CD1c-positive myeloid dendritic cell (primary cell): ENCODE results near the gene CARD14.
A peak's percentile ranks its signal among the peaks of the same experiment; 100 is the strongest.

Experiments used
- DNase-seq: peaks from one replicate; pipeline ENCODE4 v3.0.0-alpha.2; 2016; ENCODE audit errors: extremely low spot score

The CARD14 gene

DNA sequence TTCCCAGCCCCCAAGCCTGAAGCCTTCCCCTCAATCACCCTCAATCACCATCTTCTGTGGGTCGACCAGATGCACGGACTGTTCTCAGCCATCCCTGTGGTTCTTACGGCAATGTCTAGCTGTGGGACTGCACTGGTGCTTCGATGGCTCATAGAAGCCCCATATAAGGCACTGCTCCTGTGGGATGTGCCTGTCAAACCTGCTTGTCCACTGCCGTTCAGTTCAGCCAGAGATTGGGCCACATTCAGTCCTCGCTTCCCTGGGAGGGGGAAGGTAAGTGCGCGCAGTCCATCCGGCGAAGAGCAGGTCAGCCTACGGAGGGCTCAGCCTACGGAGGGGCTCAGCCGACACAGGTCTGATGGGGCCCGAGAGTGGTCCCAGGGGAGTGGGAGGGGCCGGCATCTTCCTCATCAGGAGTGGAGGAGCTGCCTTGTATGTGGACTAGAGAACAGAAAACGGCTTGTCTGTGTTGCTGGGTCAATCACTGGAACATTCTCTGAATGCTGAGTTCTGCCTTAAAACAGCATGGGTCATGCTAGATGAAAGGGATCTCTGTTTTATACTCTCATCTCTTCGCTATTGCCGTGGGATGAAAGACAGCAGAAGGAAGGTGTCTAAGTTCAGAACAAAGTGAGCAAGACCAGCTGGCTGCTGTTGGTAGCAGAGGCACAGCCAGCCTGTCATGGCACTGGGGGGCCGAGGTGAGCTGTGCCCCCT is at the start of gene CARD14:
CARD14 (plus strand) TSS at position 247 of the 717 bp plus-strand sequence. CDS start 11,409 bp downstream, outside the sequence.
- DNase-seq = no peak

DNA sequence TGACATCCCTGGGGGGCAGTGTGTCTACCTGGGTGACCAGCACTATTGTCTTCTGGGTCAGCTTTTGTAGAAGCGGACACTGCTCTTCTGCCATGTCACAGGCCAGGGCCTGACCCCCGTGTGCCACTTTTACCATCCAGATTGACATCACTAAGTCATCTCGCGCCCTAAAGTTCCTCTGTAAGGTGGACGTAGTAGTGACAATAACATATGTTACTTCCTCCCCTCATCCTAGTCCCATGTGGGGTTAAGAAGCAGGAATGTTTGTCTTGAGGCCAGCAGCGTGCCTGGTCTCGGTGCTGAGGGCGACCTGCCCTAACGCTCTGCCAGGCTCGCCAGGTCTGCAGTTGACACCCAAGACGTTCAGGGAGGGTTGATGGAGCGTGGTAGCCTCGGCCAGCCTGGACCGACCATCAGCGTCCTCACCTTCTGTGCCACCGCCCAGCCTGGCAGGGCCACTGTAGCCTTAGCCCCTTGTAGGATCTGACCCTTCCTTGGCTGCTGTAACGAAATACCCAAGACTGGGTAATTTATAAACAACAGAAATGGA is 47.7 kb upstream of the CARD14 start:
- DNase-seq = no peak

DNA sequence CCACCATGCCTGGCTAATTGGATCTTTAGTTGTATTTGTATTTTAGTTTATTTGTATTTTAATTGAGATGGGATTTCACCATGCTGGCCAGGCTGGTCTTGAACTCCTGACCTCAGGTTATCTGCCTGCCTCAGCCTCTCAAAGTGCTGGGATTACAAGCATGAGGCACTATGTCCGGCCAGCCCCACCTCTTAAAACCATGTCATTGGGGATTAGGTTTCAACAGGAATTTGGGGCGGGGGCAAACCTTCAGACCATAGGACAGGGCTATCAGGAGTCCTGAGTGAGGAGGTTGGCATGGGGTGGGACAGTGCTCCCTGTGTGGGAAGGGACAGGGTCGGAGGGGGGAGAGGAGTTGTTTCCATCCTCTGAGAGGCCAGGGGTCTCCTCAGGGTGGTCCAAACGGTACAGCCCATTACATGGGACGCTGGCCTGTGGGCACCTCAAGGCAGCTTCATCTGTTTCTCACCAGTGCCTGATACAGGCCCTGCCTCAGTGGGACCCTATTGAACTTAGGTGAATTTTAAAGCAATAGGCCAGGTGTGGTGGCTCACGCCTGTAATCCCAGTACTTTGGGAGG is 46.8 kb upstream of the CARD14 start:
- no peak for DNase-seq

DNA sequence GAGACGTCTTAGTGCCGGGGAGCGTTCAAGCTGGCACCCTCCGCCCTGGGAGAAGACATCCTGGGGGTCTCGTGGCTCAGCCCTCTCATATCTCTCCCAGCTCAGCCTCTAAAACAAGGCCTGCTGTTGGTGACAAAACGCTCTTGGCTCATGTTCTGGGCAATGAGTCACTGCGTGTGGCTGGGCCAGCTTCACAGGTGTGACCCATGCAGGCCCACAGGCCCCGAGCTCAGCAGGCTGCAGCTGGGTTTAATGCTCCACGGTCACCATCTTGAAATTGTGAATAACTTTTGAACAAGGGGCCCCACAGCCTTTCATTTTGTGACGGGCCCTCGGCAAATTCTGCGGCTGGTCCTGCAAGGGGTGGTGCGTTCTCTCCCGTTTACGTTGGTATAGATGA is 46.0 kb upstream of the CARD14 start:
- no peak for DNase-seq

DNA sequence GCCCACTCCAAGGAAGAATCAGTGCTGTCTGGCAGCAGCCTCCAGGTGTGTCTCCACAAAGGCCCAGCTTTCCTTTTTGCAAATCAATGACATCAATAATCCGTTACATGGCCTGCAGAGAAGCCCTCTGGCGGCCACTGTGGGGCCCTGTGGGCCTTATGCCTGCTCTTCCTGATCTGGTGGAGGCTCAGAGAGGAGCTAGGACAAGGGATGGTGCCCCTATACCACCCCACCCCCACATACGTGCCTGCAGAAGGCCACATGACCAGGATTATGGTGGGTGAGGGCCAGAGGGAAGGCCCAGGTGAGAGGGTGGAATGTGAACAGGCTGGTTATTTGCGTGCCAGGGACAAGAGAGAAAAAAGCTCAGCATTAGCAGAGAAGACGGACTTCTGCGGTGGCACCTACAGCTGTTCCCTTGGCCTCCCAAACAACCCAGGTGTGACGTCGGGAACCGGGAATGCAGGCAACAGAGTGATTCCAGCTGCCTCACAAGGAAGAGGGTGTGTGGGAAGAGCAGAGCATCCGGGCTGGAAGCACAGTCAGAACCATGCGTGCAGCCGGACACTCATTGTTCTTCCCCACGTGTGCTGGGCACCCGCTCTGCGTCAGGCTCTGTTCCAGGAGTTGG is 45.4 kb upstream of the CARD14 start:
- DNase-seq = no peak

DNA sequence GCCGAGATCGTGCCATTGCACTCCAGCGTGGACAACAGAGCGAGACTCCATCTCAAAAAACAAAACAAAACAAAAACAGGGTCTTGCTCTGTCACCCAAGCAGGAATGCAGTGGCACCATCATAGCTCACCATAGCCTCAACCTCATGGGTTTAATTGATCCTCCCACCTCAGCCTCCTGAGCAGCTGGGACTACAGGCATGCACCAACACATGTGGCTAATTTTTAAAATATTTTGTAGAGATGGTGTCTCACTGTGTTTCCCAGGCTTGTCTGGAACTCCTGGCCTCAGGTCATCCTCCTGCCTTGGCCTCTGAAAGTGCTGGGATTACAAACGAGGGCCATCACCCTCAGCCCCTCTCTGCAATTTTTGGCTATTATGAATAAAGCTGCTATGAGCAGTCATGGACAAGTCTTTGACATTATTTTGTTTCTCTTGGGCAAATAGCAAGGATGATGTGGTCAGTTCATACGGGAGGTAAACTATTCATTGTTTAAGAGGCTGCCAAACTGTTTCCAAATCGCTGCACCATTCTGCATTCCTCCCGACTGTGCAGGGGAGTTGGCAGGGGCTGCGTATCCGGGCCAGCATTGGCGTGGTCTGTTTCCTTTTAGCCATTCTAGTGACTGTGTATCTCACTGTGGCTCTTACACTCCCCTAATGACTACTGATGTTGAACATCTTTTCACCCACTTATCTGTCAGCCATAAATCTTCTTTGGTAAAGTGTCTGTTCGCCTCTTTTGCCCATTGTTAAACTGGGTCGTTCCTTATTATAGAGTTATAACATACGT is 44.0 kb upstream of the CARD14 start:
- no peak for DNase-seq

DNA sequence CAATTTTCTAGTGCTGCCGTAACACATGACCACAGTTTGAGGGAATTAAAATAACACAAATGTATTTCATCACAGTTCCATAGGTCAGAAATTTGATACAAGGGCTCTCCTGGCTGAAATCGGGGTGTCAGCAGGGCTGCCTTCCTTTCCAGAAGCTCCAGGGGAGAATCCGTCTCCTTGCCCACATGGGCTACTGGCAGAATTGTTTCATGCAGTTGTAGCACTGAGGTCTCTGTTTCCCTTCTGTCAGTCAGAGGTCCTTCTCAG is 43.4 kb upstream of the CARD14 start:
- no peak for DNase-seq

DNA sequence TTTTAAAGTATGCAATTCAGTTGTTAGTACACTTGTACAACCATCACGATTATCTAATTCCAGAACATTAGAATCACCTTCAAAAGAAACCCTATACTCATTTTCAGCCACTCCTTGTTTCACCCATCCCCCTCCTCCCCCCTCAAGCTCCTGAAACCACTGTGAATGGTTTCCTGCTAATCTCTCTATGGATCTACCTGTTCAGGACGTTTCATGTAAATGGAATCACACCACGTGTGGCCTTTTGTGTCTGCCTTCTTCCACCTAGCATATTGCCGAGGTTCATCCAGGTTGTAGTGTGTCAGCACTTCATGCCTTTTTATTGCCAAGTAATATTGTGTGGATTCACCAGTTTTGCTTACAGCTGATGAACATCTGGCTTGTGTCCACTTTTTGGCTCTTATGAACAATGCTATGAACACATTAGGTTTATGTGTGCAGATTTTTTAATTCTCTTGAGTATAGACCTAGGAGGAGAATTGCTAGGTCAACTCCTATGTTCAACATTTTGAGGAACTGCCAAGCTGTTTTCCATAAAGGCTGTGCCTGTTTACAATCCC is 40.7 kb upstream of the CARD14 start:
- DNase-seq = no peak

DNA sequence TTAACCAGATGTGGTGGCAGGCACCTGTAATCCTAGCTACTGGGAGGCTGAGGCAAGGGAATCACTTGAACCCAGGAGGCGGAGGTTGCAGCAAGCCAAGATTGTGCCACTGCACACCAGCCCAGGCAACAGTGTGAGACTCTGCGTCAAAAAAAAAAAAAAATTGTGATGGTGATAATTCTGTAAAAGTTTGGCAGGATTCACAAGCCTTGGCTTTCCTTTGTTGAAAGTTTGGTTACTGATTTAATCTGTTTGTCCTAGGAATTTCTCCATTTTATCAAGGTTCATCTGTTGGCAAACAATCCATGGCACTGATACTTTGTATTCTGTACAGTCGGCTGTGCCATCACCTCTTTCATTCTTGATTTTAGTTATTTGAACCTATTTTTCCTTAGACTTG is 38.8 kb upstream of the CARD14 start:
- DNase-seq = no peak

DNA sequence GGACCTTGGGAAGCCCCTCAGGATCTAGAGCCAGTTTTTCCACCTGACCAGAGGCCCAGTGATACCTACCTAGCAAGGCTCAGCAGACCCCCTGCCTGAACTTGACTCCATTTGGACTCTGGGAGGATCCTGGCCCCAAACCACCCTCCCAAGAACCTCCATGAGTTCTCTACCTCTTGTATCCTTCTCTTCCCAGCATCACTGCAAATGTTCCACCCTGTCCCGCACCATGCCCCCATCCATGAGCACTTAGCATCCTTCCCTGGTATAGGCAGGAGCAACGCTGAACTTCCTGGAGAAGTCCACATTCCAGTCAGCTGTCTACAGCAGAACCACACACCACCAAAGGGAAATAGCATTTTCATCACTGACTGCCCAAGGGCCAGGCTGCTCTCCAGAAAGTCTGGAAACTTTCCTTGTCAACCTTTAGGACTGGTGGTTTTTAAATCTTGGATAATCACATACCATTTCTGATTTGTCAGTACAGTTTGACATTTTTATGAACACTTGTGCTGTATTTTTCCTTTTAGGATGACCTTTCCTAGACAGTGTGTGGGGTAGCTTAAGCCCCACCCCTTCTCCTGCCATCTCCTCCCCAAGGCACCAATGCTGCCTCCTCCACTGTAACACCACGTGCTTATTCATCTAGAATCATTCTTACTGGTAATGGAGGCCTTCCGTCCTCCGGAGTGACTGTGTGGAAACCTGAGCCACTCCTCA is 36.8 kb upstream of the CARD14 start:
- no peak for DNase-seq

DNA sequence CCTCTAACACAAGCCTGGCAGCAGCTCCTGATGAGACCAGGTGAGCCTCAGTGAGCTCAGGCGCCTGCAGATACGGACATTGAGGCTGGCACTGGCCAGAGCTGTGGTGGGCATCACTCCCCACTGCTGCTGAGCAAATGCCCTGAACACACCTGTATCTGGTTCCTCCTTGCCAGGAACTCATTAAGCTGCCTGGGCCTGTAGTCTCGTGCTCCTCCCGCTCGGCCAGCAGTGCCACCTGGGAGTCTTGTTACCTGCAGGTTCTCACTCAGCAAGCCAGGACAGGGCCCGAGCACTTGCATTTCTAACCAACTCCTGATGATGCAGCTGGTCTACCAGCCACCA is 36.2 kb upstream of the CARD14 start:
- no peak for DNase-seq

DNA sequence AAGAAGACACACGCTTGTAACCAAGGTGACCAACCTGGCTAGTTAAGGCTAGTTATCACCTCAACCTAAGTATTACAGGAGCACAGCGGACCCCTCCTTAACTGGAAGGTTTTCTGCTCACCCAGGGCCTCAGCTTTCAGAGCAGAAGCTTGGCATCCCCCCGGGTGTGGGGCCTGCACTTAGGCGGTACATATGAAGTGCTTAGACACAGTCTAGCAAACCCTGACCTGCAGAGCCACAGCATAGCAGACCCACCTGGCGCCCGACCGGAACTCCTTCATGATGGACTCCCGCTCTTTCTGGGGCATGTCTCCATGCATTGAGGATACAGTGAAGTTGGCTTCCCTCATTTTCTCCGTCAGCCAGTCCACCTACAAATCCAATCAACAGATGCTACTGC is 32.7 kb upstream of the CARD14 start:
- DNase-seq = no peak

DNA sequence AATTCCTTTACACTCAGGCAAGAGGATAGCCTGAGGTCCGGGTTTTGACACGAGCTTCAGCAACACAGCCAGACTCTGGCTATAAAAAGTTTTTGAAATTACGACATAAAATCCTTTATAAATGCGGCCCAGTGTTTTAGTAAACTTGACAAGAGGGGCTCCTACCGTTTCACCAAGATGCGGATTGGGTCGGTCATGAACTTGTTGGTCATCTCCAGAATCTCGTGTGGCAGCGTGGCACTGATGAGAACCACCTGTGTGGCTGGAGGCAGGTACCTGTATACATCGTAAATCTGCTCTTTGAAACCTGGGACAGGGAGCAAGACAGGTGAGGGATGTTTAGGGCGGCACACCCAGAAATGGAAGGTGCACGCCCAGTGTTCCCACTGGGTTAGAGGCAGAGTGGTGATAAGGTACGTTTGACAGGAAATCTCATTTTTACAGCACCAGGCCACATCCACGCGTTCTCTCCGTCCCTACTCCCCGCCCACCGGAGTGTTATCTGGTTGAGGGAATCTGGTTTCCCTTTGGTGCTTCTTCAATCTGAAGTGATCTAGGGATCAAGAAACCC is 30.9 kb upstream of the CARD14 start:
- DNase-seq = no peak

DNA sequence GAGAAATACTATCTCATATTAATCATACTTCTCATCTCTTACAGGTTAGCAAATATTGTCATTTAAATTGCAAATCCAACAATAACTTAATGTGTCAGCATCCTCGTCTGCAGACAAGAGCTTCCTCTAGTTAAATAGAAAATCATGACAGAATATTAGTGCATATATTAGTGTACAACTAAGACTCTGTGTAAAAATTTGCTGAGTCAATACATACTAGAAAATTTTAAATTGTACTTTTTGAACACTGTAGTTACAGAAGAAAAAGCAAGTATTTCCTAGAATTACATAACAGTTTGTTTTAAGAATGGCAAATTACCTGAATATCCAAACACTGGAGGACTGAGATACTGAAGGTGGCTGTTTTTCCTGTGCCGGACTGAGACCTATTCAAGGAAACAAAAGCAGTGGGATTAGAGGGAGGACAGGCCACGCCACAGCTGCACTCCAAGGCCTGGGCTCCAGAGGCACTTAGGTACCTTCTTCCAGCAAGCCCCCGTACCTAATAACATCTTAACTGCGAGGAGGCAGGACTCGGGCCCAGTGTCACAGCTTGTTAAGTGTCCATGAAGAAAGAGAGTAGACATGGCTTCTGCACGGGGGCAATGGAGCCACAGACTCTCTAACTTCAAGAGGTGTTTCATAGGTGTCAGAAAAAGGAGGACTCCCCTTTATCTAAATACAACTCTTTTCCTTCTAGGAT is 28.2 kb upstream of the CARD14 start:
- DNase-seq = no peak

DNA sequence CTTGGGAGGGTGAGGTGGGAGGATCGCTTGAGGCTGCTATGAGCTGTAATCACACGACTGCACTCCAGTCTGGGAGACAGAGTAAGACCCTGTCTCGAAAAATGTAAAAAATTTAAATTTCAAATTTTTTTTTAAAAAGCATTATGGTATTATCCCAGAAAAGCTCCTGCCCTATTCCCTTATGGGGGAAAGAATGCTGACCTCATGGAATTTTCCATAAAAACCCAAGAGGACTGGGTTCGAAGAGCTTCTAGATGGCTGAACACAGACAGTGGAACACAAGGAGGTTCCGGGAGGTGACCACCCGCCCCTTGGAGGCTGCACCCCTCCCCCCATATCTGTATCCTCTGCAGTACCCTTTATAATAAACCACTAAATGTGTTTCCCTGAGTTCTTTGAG is 26.9 kb upstream of the CARD14 start:
- DNase-seq = no peak

DNA sequence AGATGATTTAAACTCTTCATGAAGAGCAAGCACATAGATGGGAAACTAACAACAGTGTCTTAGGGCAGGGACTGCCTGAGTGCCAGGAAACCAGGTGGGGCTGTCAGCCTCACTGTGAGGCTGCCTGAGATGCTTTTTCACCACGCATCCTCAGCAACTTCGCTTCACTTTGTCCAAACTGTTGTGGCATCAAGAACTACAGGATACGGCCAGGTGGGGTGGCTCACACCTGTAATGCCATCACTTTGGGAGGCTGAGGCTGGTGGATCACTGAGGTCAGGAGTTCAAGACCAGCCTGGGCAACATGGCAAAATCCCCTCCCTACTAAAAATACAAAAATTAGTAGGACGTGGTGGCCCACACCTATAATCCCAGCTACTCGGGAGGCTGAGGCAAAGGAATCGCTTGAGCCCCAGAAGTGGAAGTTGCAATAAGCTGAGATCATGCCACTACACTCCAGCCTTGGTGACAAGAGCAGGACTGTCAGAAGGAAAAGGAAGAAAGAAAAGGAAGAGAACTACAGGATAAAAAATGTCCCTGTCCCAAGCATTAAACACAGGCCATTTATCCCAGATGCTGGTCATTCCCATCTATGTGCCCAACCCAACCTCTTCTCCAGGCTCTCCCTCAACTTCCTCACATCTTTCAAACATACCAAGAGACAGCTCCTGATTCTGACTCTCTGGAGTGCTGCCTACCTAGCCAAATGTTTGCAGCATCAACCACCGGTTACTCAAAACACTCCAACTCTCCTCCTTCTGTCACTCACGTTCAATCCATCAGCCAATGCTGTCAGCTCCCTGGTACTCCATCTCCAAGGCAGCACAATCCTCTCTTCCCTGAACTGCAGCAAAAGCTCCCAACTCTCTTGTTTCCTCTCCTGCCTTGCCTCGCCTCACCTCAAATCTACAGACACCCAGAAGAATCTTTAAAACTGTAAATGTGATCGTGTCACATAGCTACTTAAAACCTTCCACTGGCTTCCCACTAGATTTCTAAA is 24.5 kb upstream of the CARD14 start:
- DNase-seq = no peak

DNA sequence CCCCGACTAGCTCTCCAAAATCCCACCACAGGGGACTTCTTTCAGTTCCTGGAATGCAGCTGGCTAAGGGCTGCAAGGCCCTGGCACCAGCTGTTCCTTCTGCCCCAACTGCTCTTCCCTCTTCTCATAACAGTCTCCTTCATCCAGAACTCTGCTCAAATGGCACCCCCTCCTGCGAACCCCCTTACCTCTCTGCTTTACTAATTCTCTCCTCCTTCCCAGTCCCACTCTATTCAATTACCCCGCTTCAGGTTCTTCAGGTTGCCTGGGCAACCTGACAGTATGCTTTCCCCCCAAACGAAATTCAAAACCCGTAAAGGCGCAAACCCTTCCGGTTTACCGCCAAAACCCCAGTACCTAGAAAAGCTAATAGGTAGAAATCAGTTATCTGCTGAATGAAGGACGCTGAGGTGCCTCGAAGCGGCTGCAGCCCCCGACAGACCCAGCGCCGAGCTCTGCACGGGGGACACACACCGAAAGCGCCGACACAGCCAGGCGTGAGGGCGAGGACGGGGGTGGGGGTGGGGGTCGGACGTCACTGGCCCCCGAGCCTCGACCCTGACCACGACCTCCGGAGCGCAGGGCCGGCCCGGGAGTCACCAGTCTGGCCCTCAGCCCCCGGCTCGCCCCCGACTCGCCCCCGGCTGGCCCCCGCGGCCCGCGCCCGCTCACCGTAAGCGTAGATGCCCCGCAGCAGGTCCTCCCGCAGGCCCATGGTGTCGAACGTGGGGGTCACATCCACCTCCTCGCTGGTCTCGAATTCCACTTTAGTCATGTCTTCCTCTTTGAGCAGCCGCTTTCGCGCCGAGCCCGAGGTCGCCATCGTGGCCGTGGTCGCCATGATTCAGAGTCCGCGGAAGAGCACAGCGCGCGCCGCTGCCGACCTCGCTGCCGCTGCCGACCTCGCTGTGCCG is 23.5 kb upstream of the CARD14 start:
- peak; percentile 42 for DNase-seq
